ES-I3 (cell line): ENCODE results near the gene SLC7A1.

Experiments used
- H3K36me3 ChIP-seq: 2 replicates; pipeline ENCODE4 v1.6.1; 2013; ENCODE audit warnings: mild to moderate bottlenecking, low read length, control low read depth, moderate library complexity; ENCODE audit not compliant: insufficient read depth
- H3K4me1 ChIP-seq: 2 replicates; pipeline ENCODE4 v1.6.1; 2013; ENCODE audit warnings: mild to moderate bottlenecking, control low read depth, low read length; ENCODE audit not compliant: insufficient read depth
- H3K9ac ChIP-seq: 2 replicates; pipeline ENCODE4 v1.6.1; 2013; ENCODE audit warnings: low read depth, mild to moderate bottlenecking, low read length, moderate library complexity
- H3K9me3 ChIP-seq: 2 replicates; pipeline ENCODE4 v1.6.1; 2013; ENCODE audit warnings: mild to moderate bottlenecking, low read length, moderate library complexity; ENCODE audit not compliant: control insufficient read depth, insufficient read depth

Gene SLC7A1

DNA sequence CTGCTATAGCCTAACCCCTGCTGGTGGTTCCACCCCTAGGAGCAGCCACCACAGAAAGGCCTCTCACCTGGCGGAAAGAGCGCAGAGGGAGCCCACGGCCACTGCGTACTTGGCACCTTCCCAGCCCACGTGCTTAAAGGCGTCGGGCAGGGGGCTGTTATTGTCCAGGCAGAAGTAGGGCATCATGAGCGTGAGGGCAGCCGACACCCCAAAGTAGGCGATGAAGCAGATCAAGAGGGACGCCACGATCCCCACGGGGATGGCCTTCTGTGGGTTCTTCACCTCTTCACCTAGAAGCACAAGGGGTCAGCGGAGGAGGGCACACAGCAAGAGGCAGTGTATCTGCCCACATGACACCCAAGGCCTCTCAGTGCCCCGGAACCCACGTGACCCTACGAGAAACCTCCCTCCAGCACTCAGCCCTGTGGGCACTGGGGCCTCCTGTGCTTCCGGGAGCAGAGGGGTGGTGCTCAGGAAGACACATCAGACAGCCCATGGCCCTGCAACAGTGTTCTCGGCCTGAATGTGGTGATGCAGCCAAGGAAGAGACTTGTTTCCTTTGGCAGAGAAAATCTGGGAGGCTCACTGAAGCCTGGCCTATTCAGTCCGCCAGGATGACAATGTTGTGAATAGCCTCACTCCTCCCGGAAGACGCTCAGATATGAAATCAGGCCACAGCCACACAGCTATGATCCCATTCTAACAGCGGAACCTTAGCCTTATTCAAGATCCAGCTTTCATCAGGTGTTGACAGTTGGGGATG is 72.1 kb downstream of the SLC7A1 start:
- no peaks in the 10 kb centered on the region for H3K9me3 ChIP-seq
- no peak overlapping the region for H3K9ac ChIP-seq
- H3K36me3 ChIP-seq, result peaks cover 26% of the 10 kb centered on the region

DNA sequence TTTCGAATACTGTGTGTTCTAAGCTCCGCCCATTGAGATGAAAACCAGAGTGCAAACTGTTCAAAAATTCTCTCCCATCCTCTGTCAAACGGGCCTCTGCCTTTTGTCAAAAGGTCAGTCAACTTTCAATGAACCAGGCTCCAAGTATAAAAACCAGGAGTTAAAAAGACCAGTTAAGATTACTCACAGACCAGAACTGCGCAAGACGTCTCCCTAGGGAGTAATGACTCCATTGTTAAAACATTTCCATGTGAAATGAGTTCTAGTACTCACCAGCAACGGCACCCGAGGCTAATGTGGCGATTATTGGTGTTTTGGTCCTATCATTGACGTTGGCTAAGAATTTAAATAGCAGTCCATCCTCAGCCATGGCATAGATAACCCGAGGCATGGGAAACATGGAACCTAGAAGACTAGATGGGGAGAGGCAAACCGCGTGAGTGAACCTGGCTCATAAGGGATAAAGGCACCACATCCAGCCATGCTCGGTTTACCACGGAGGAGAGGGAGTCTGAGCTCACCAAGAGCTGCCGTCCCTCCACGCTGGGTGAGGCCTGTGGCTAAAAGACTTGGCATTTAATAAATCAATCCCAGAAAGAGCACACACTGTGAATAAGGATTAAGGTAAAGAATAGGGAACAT is 73.3 kb downstream of the SLC7A1 start:
- no peak overlapping the region for H3K9ac ChIP-seq
- H3K4me1 ChIP-seq, result no peaks in the 10 kb centered on the region
- peaks cover 33% of the 10 kb centered on the region for H3K36me3 ChIP-seq
- no peaks in the 10 kb centered on the region for H3K9me3 ChIP-seq

More for the DNA sequence above, 72.1 kb downstream of the SLC7A1 start:
- no peaks in the 10 kb centered on the region for H3K4me1 ChIP-seq

DNA sequence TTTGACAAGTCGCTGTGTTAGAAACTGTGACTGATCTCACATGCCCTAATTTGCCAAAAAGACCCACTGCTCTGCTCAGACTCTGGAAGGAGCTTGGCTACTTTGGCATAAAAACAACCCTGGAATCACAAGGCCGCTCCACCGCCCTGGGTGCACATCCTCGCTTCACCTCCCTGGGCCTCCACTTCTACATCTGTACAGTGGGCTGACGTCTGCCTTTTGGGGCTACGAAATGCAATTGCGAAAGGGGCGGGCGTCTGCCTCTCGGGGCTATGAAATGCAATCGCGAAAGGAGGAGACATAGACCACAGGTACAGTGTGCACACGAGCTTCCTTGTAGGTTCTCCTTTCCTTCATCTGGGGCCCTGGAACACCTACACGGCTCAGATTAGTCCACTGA is 74.2 kb downstream of the SLC7A1 start:
- no peaks in the 10 kb centered on the region for H3K4me1 ChIP-seq
- H3K9me3 ChIP-seq, result no peaks in the 10 kb centered on the region
- H3K36me3 ChIP-seq, result peaks cover 33% of the 10 kb centered on the region
- H3K9ac ChIP-seq, result no peak overlapping the region

DNA sequence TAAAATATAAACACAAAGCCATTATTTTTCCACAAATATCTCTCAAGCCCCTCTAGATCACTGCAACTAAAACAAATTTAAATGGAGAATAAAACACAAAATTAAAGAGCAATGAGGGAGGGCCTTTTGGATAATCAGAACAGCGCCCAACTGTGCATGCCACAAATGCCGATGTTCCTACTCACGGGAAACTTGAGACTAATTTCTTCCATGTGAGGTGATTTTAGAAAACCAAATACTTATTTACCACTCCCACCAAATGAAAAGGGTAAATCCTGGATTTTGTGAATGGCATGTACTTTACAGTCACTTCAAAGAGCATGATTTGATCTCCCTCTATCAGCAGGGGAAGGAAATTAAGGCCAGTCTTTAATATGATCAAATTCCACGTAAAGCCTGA is 74.8 kb downstream of the SLC7A1 start:
- no peaks in the 10 kb centered on the region for H3K9me3 ChIP-seq
- no peaks in the 10 kb centered on the region for H3K4me1 ChIP-seq
- H3K9ac ChIP-seq, result no peak overlapping the region
- H3K36me3 ChIP-seq, result peaks cover 33% of the 10 kb centered on the region

DNA sequence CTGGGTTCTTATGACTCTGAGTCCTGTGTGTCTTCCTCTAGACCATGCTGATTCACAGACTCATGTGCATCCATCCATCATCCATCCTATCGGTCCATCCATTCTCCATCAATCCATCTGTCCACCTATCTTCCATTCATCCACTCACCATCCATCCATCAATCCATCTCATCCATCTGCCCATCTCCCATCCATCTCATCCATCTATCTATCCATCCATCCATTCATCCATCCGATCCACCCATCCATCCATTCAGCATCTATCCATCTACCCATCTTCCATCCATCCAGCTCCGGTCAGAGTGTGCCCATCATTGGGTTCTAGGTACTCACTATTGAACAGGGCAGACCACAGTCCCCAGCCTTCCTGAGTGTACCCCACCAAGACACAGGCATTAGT is 75.6 kb downstream of the SLC7A1 start:
- Histone ChIP-seq H3K36me3 (peaks cover 39% of the 10 kb centered on the region), H3K9me3 (no peaks in the 10 kb centered on the region), H3K9ac (no peak overlapping the region), H3K4me1 (no peaks in the 10 kb centered on the region)

DNA sequence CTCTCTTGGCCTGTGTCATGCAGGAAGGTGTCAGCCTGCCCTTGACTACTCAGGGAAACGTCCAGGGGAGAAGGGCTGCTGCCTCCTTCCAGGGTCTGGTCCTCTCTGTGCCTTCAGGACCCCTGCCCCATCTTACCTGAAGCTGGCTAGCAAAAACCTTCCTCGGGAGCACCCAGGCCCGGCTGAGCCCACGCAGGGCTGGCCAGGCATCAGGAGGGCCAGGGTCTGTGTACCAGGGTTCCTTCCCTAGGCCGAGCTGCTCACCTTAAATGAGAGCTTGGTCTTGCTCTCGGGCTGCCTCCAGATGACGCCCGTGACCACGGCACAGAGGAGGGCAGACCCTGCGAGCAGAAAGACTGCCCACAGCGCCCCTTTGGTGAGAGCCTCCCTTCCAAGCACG is 78.6 kb downstream of the SLC7A1 start:
- no peaks in the 10 kb centered on the region for H3K4me1 ChIP-seq
- peaks cover 39% of the 10 kb centered on the region for H3K36me3 ChIP-seq
- H3K9me3 ChIP-seq, result no peaks in the 10 kb centered on the region
- H3K9ac ChIP-seq, result no peak overlapping the region

DNA sequence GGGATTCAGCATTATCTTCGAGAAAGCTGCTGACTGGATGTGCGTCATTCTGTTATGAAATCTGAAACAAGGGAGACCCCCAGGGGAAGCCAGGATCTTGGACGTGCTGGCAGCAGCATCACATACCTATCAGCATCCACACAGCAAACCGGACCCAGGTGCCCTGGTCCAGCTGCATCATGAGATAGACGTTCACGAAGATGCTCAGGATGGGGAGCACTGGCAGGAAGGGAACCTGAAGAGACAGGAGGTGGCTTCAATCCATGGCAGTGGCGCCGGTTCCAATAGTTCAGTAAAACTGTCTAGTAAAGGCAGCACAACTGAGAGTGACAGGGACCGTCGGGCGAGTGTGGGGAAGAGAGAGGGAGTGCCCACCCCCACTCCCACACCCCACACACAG is 79.5 kb downstream of the SLC7A1 start:
- Histone ChIP-seq H3K4me1 (no peaks in the 10 kb centered on the region), H3K9me3 (no peaks in the 10 kb centered on the region), H3K9ac (no peak overlapping the region), H3K36me3 (peaks cover 33% of the 10 kb centered on the region)

DNA sequence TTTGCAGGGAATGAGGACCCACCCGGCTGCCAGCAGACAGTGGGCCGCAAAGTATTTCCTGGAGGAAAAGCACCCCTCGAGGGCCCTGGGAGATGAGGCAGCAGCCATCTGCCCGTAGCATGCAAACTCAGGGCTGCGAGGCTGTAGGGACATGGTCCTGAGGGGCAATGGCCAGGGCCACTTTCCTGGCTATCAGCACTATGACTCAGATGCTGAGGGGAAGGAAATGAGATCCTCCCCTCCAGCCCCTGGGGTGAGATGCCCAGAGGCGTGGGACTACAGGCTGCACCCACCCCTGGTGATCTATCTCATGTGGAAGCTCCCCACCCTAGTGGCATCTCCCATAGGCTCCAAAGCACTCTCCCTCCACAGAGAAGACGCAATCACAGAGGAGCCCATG is 80.1 kb downstream of the SLC7A1 start:
- H3K9ac ChIP-seq, result no peak overlapping the region
- H3K4me1 ChIP-seq, result no peaks in the 10 kb centered on the region
- H3K36me3 ChIP-seq, result peaks cover 27% of the 10 kb centered on the region
- H3K9me3 ChIP-seq, result no peaks in the 10 kb centered on the region

DNA sequence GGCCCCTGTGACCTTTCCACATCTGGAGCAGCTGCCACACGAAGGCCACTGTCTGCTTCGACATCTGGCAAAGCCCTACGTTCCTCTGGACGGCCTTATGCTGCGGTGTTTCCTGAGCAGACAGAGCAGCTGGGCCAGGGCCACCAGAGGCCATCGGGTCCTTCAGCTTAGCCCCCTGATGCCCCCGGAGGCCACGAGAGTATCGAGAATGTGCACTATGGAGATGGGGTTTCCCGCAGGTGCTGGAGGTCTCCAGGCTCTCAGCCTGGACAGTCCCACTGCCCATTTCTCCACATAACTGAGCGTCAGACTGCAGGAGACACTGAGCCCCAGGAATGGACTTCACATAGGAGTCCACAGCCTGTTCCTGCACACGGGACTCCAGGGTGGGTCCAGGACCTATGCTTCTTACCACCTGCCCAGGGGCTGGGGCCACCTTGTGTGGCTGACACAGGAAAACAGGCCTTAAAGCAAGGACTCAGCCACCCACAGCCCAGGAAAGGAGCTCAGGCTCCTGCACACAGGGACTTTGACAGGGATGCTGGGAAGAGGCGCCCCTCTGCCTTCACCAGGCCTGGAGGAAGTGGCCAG is 80.7 kb downstream of the SLC7A1 start:
- H3K9ac ChIP-seq, result no peak overlapping the region
- peaks cover 22% of the 10 kb centered on the region for H3K36me3 ChIP-seq
- no peaks in the 10 kb centered on the region for H3K9me3 ChIP-seq
- no peaks in the 10 kb centered on the region for H3K4me1 ChIP-seq

DNA sequence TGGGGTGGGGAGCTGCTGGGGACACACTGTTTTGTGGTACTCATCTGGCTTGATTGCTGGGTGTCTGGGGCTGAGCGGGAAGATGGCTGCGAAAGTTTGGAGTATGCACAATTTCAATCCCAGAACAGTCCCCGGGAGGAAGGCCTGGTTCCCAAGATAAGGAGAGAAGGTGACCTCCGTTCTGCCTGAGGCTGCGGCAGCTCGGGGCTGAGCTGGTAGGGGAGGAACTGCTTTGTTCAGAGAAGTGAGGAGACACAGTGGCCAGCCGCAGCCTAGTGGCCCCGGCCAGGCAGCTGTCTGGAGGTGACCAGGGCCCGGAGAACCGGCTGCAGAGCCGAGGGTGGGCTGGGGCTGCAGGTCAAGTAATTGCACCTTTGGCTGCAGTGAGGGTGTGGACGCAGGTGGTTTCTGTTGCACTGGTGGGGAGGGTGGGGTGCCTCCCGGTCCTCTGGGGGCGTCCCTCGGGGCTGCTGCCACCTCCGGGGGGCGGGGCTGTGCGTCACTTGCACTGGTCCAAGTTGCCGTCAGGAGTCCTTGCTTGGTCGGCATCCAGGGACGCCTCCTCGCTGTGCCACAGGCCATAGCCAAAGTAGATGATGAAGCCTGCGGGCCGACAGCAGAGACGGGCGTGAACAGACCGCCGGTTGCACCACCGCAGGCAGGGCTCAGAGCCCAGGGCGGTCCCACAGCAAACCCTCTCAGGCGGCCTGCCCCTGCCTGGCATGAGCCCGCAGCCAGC is 81.3 kb downstream of the SLC7A1 start:
- Histone ChIP-seq H3K36me3 (peaks cover 19% of the 10 kb centered on the region), H3K4me1 (no peaks in the 10 kb centered on the region), H3K9me3 (no peaks in the 10 kb centered on the region), H3K9ac (no peak overlapping the region)

DNA sequence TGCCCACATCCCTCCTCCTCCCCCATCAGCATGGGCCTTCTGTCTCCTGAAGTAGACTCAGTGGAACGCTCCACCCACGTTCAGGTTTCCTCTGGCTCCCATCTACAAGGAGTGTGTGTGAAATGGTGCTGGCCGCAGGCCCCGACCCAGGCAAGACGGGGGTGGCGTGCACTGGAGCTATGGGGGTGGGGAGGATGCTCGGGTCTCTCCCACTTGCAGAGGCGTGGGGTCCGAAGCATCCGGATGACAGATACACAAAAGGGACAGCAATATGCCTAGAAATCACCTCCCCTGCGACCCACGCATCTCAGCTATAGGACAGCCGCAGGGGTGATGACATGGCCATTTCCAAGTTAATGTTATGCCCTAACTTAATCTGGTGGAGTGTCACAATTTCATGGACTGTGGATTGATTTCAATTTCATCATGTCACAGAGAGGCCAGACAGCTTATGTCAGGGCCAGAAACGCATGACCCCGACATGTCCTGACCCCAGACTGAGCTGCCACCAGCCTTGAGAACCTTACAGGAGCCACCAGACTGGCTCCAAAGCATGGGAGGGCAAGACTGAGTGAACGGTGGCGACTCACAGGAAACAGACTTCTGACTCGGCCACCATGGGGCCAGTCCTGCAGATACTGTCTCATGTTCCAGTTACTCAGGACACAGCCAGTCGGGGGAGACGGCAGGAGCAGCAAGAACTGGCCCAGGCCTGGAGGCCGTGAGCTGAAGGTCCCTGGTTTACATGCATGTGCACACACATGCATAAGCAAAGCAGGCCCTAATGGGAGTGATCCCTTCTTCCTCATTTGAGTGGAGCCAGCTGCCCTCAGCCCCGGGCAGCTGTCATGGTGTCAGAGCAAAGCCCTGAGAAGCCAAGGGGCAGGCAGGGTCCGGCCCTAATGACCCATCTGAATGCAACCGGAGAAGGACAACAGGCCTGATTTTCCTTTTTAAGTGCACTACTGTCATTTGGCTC is 82.2 kb downstream of the SLC7A1 start:
- Histone ChIP-seq H3K9ac (no peak overlapping the region), H3K4me1 (no peaks in the 10 kb centered on the region), H3K9me3 (no peaks in the 10 kb centered on the region), H3K36me3 (peaks cover 19% of the 10 kb centered on the region)

DNA sequence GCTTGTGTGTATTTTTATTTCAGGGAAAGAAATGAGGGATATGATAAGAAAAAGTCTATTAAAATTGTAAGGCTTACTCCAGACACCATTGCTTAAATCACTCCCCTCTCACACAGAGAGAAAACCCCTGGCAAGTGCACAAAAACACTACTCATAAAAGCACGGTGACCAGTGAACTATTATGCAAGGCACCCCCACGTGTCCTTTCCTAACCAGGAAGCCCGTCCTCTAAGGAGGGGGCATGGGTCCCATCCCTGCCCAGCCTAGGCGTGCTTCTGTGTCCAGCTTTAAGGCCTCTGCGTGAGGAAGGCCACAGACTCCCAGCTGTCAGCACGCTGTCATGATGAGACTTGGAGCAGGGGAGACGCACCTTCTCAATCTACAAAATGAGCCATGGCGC is 83.5 kb downstream of the SLC7A1 start:
- peaks cover 11% of the 10 kb centered on the region for H3K36me3 ChIP-seq
- H3K9me3 ChIP-seq, result no peaks in the 10 kb centered on the region
- no peak overlapping the region for H3K9ac ChIP-seq
- no peaks in the 10 kb centered on the region for H3K4me1 ChIP-seq

DNA sequence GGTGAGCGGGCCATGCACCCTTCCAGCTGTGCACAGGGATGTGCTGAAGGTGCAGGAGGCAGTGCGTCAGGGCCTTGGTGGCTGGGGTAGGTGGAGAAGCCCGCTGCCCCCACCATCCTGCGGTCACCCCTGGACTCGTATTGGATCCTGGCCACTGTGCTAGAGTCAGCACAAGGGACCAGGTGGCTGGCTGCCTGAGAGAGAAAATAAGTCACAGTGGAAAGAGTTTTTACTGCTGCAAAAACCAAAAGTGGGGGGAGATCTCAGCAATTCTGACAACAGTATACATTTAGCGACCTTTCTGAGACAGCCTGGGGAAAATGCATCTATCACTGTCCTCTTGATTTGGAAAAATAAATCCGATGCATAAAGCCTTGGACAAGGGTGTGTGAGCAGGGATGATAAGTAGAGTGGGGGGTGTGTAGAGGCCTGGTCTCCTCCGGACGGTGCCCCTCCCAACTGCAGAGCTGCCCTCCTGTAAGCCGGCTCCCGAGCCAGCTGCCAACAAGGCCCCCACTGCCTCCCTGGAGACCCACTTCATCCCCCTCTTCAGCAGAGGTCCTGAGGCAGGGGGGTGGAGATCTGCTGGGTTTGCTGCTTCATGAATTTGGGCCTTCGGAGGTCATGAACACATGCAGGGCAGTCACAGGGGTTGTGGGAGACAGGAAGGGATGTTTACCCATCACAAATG is 84.2 kb downstream of the SLC7A1 start:
- no peaks in the 10 kb centered on the region for H3K4me1 ChIP-seq
- no peaks in the 10 kb centered on the region for H3K9me3 ChIP-seq
- no peak overlapping the region for H3K9ac ChIP-seq
- H3K36me3 ChIP-seq, result peaks cover 11% of the 10 kb centered on the region
